ENCODE data around the gene COL11A1.
"Not testable (repeated sequence)": the region's sequence is repeated elsewhere in the genome, so short reads cannot be mapped to it uniquely, and the experiment has no call there.

COL11A1 gene

DNA sequence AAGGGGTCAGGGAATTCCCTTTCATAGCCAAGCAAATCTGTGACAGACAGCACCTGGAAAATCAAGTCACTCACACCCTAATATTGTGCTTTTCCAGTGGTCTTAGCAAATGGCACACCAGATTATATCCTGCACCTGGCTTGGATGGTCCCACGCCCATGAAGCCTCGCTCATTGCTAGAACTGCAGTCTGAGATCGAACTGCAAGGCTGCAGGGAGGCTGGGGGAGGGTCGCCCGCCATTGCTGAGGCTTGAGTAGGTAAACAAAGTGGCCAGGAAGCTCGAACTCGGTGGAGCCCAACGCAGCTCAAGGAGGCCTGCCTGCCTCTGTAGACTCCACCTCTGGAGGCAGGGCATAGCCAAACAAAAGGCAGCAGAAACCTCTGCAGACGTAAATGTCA, 281.6 kb downstream of the COL11A1 start:
- not testable (repeated sequence) for DNase-seq
